Aorta (tissue), 5 donors: ENCODE measurements around the gene OR6B3. TPM values are rescaled to one million over a fixed set of nuclear protein-coding genes. Genes with fewer than 3 reads are reported as not detected.

Experiments used
- ATAC-seq: fragments of 200-7000 bp; cut with Tn5 transposase; one replicate; pipeline ENCODE4 v1.9.1; 2022; ENCODE audit warnings: moderate library complexity; ENCODE audit not compliant: low FRiP score
- DNase-seq, 2 donors: peaks; one replicate each; pipeline ENCODE4 v3.0.0-alpha.2; 2020
- H3K27ac ChIP-seq, 2 donors: one replicate each; pipeline ENCODE4 v1.5.1; 2013; ENCODE audit warnings: low read length in 2 of 2, mild to moderate bottlenecking in 2 of 2, moderate library complexity in 2 of 2, control low read depth in 1 of 2, inconsistent platforms in 1 of 2, low read depth in 1 of 2
- H3K27me3 ChIP-seq, 2 donors: one replicate each; pipeline ENCODE4 v1.6.1; 2013; ENCODE audit warnings: control low read depth in 1 of 2, low read length in 1 of 2, mild to moderate bottlenecking in 1 of 2, moderate library complexity in 1 of 2; ENCODE audit not compliant: insufficient read depth in 2 of 2, control insufficient read depth in 1 of 2
- H3K36me3 ChIP-seq, 2 donors: one replicate each; pipeline ENCODE4 v1.6.1; 2013; ENCODE audit warnings: control low read depth in 1 of 2, low read length in 1 of 2, mild to moderate bottlenecking in 1 of 2; ENCODE audit not compliant: insufficient read depth in 2 of 2, control insufficient read depth in 1 of 2
- H3K4me1 ChIP-seq, 2 donors: one replicate each; pipeline ENCODE4 v1.6.1; 2013; ENCODE audit warnings: low read length in 2 of 2, control low read depth in 1 of 2, mild to moderate bottlenecking in 1 of 2, moderate library complexity in 1 of 2; ENCODE audit not compliant: insufficient read depth in 2 of 2, control insufficient read depth in 1 of 2
- H3K4me3 ChIP-seq, 2 donors: one replicate each; pipeline ENCODE4 v1.5.1; 2013; ENCODE audit warnings: low read length in 2 of 2, control low read depth in 1 of 2, mild to moderate bottlenecking in 1 of 2
- H3K9me3 ChIP-seq: one replicate; pipeline ENCODE4 v1.6.1; 2013; ENCODE audit warnings: mild to moderate bottlenecking, low read length; ENCODE audit not compliant: control insufficient read depth
- WGBS, 2 donors: extraction: QIAGEN DNeasy Blood & Tissue Kit; methylation state at CpG; one replicate each; pipeline ENCODE4 v1.1.7; 2013; 5-methylcytosine and 5-hydroxymethylcytosine counted together
- intact Hi-C, 2 donors: fragments of 100-400 bp; cut with DNase I; formaldehyde crosslinking; loops; one replicate each; pipeline versions ENCODE4 v1.14.2 to v1.15.0; 2022
- polyA plus RNA-seq, 2 donors: library from polyadenylated mRNA; stranded (reverse); fragments of 200-250 nt; gene quantifications; one replicate each; pipeline ENCODE4 v1.2.3, GENCODE V29; 2013
- total RNA-seq, 2 donors: library from RNA; stranded (reverse); fragmentation: NEBNext Ultra II Directional; extraction: Animal tissue kit (Norgen Biotek cat#: 25700); gene quantifications; one replicate each; pipeline ENCODE4 v1.2.1, GENCODE V29; 2021
- donor health status: healthy with polysubstance abuse.
- donor health status: Bipolar disorder and iron deficiency.
- donor health status: DM: no; HTN: no; CAD: no.
- donor health status: DM: no; HTN: no; CAD: no.
- donor health status: DM: yes; HTN: yes; CAD: no.

OR6B3 gene
- total and polyA plus RNA-seq, 4 donors, result not detected

GRCh38 chr2:240013343-240013742, 40.0 kb downstream of the OR6B3 start:
- no peaks in the 10 kb centered on the region for H3K9me3 ChIP-seq
- 91% methylated on average over 1 of the region's 1 CpG for WGBS, 2 donors

GRCh38 chr2:240002983-240003382, 50.3 kb downstream of the OR6B3 start:
- no peak overlapping the region for H3K4me3 ChIP-seq
- intact Hi-C loops, result no loop called here
- peaks cover 0 to 16% of the 10 kb centered on the region in 2 donors for H3K36me3 ChIP-seq
- H3K27ac ChIP-seq, result no peak overlapping the region
- DNase-seq (no peak), ATAC-seq (no peak)
- H3K27me3 ChIP-seq, result no peaks in the 10 kb centered on the region
- WGBS, 2 donors, result 85% methylated on average over 7 of the region's 7 CpGs
- H3K9me3 ChIP-seq, result no peaks in the 10 kb centered on the region
- H3K4me1 ChIP-seq, result no peaks in the 10 kb centered on the region

More at GRCh38 chr2:240013343-240013742, 40.0 kb downstream of the OR6B3 start:
- Histone ChIP-seq H3K27ac (no peak overlapping the region), H3K36me3 (peaks cover 0 to 11% of the 10 kb centered on the region in 2 donors), H3K4me1 (no peaks in the 10 kb centered on the region), H3K4me3 (no peak overlapping the region), H3K27me3 (no peaks in the 10 kb centered on the region)
- DNase-seq, result no peak
- ATAC-seq, result no peak
- intact Hi-C loops, result no loop called here

DNA sequence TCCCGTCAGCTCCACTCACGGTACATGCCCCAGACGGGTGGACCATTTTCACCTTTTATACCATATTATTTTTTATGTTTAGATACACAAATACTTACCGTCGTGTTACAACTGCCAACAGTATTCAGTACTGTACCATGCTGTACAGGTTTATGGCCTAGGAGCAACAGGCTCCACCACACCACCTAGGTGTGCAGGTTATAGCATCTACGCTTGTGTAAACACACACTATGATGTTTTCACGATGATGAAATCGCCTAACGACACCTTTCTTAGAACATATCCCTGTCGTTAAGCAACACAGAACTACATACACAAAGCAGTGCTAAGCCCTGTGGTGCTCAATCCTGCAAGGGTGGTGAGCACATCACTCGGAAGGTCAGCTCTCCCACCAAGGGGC, 52.6 kb downstream of the OR6B3 start:
- no peaks in the 10 kb centered on the region for H3K9me3 ChIP-seq
- H3K27ac ChIP-seq, result no peak overlapping the region
- no peaks in the 10 kb centered on the region for H3K27me3 ChIP-seq
- no peak for ATAC-seq
- peaks cover 0 to 13% of the 10 kb centered on the region in 2 donors for H3K36me3 ChIP-seq
- no peaks in the 10 kb centered on the region for H3K4me1 ChIP-seq
- no peak for DNase-seq
- no peak overlapping the region for H3K4me3 ChIP-seq
- 88 to 91% methylated on average over 11 of the region's 11 CpGs for WGBS, 2 donors
- intact Hi-C loops, result no loop called here

DNA sequence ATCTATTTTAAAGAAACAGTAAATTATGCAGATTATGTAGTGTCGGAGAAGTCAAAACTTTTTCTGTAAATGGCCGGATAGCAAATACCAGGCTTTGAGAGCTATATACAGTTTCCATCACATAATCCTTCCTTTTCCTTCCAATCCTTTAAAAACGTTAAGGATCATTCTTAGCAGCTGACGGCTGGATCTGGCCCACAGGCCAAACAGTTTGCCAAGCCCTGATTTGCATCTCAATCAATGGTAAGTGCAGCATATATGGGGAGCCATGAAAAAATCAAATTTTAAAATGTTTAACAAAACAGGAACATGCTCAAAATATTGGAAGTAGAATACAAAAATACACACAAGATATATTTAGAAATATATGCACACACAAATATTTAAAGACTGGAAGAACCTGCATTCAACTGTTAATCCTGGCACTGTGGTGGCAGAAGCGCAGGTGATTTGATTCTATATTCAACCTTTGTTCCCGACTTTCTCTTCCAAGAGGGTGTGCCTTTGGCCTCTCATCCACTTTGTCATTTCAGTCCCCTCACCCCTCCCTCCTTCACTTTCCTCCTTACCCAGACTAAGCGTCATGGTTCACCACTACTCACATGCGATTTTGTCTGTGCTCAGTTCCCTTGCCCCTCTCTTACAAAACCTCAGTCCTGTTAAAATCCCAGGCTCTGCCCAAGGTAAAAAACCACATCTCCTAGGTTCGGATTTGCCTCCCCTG, 55.5 kb downstream of the OR6B3 start:
- WGBS, 2 donors, result 55 to 58% methylated on average over 9 of the region's 9 CpGs
- no peaks in the 10 kb centered on the region for H3K4me1 ChIP-seq

More for the DNA sequence above, 55.5 kb downstream of the OR6B3 start:
- Histone ChIP-seq H3K4me3 (no peak overlapping the region), H3K36me3 (peaks cover 0 to 9% of the 10 kb centered on the region in 2 donors), H3K9me3 (no peaks in the 10 kb centered on the region), H3K27me3 (no peaks in the 10 kb centered on the region), H3K27ac (no peak overlapping the region)
- ATAC-seq (no peak), DNase-seq (no peak)
- intact Hi-C loops, result loop anchor here (10.0 kb wide), 1 partner anchor 963 kb away; no protein-coding TSS in a partner anchor

Other genes starting within 250 kb of the OR6B3 start
- 10 to 100 TPM; 70.1 to 80.8 TPM for gene NDUFA10, start 28.2 kb downstream of the OR6B3 start, total RNA-seq
- 100 to 1,000 TPM in 1 of 2 donors, 10 to 100 TPM in 1; 37.7 to 102 TPM for gene NDUFA10, start 28.2 kb downstream of the OR6B3 start, polyA plus RNA-seq
- not detected for gene OR6B2, start 23.1 kb downstream of the OR6B3 start, total RNA-seq
- not detected for gene OR6B2, start 23.1 kb downstream of the OR6B3 start, polyA plus RNA-seq
- gene COPS9, start 82.8 kb upstream of the OR6B3 start, total RNA-seq, result 10 to 100 TPM; 83.7 to 94.0 TPM
- gene COPS9, start 82.8 kb upstream of the OR6B3 start, polyA plus RNA-seq, result 100 to 1,000 TPM; 415 to 787 TPM
- gene OTOS, start 87.1 kb upstream of the OR6B3 start, total RNA-seq, result not detected
- not detected for gene OTOS, start 87.1 kb upstream of the OR6B3 start, polyA plus RNA-seq